Liver (tissue), 9 donors: ENCODE data around the gene CHSY1. TPM values are rescaled to one million over a fixed set of nuclear protein-coding genes. Genes with fewer than 3 reads are reported as not detected.

ENCODE experiments used
- DNase-seq: peaks from one replicate; pipeline ENCODE4 v3.0.0-alpha.2; 2017; ENCODE audit warnings: low spot score
- H3K27ac ChIP-seq, 2 donors: one replicate each; pipeline ENCODE4 v1.7.0; 2013; ENCODE audit warnings: inconsistent platforms in 2 of 2, low read length in 2 of 2, control low read depth in 1 of 2, low read depth in 1 of 2, mild to moderate bottlenecking in 1 of 2
- H3K27me3 ChIP-seq, 4 donors: one replicate each; pipeline versions ENCODE4 v1.6.1 to v1.7.0; 2013; ENCODE audit warnings: low read length in 3 of 4, inconsistent platforms in 1 of 4, mild to moderate bottlenecking in 1 of 4, moderate library complexity in 1 of 4; ENCODE audit not compliant: control insufficient read depth in 4 of 4, insufficient read depth in 4 of 4
- H3K36me3 ChIP-seq, 4 donors: one replicate each; pipeline versions ENCODE4 v1.6.1 to v1.7.0; 2013; ENCODE audit warnings: low read length in 3 of 4, mild to moderate bottlenecking in 3 of 4, low read depth in 1 of 4, moderate library complexity in 1 of 4; ENCODE audit not compliant: control insufficient read depth in 4 of 4, insufficient read depth in 3 of 4
- H3K4me1 ChIP-seq, 4 donors: one replicate each; pipeline versions ENCODE4 v1.6.1 to v1.7.0; 2013; ENCODE audit warnings: low read length in 3 of 4, mild to moderate bottlenecking in 3 of 4, moderate library complexity in 1 of 4; ENCODE audit not compliant: control insufficient read depth in 4 of 4, insufficient read depth in 4 of 4
- H3K4me3 ChIP-seq, 3 donors: one replicate each; pipeline versions ENCODE4 v1.6.1 to v1.7.0; 2013; ENCODE audit warnings: low read length in 3 of 3, control low read depth in 1 of 3, low read depth in 1 of 3, mild to moderate bottlenecking in 1 of 3
- H3K9ac ChIP-seq, 2 donors: one replicate each; pipeline ENCODE4 v1.7.0; 2013; ENCODE audit warnings: low read length in 2 of 2, mild to moderate bottlenecking in 2 of 2, moderate library complexity in 2 of 2, control low read depth in 1 of 2, low read depth in 1 of 2
- H3K9me3 ChIP-seq, 4 donors: one replicate each; pipeline versions ENCODE4 v1.6.1 to v1.7.0; 2013; ENCODE audit warnings: low read length in 3 of 4; ENCODE audit not compliant: control insufficient read depth in 4 of 4
- EGR1 ChIP-seq, 2 donors: IDR thresholded peaks; 2 replicates each; pipeline ENCODE4 v1.6.1; 2016 to 2018; ENCODE audit warnings: antibody characterized with exemption in 2 of 2, low read depth in 2 of 2
- FOXA1 ChIP-seq: IDR thresholded peaks from 2 replicates; pipeline ENCODE4 v1.6.1; 2016; ENCODE audit warnings: antibody characterized with exemption
- GABPA ChIP-seq, 2 donors: IDR thresholded peaks in 1 of 2; conservative IDR thresholded peaks in 1 of 2; 2 replicates each; pipeline ENCODE4 v1.6.1; 2016; ENCODE audit warnings: antibody characterized with exemption in 2 of 2, mild to moderate bottlenecking in 1 of 2, moderate library complexity in 1 of 2
- HNF4A ChIP-seq, 2 donors: conservative IDR thresholded peaks; 2 replicates each; pipeline ENCODE4 v1.6.1; 2016; ENCODE audit warnings: antibody characterized with exemption in 2 of 2, mild to moderate bottlenecking in 2 of 2
- HNF4G ChIP-seq: IDR thresholded peaks from 2 replicates; pipeline ENCODE4 v1.6.1; 2016; ENCODE audit warnings: antibody characterized with exemption
- JUND ChIP-seq, 2 donors: IDR thresholded peaks; 2 replicates each; pipeline ENCODE4 v1.6.1; 2016; ENCODE audit warnings: antibody characterized with exemption in 2 of 2
- SP1 ChIP-seq: IDR thresholded peaks from 2 replicates; pipeline ENCODE4 v1.6.1; 2018; ENCODE audit warnings: antibody characterized with exemption, mild to moderate bottlenecking
- TAF1 ChIP-seq: conservative IDR thresholded peaks from 2 replicates; pipeline ENCODE4 v1.6.1; 2016; ENCODE audit warnings: antibody characterized with exemption, mild to moderate bottlenecking
- YY1 ChIP-seq: IDR thresholded peaks from 2 replicates; pipeline ENCODE4 v1.6.1; 2016; ENCODE audit warnings: antibody characterized with exemption, mild to moderate bottlenecking
- WGBS: extraction: QIAGEN DNeasy Blood & Tissue Kit; methylation state at CpG from one replicate; pipeline ENCODE4 v1.1.7; 2013; 5-methylcytosine and 5-hydroxymethylcytosine counted together
- polyA plus RNA-seq, 2 donors: library from polyadenylated mRNA; stranded (reverse) in 1 of 2; unstranded in 1 of 2; fragments of 200-250 nt in 1 of 2; fragments of >200 nt in 1 of 2; fragmentation: Nextera tagmentation in 1 of 2; extraction: Ambion mirVana in 1 of 2; gene quantifications; one replicate each; pipeline versions ENCODE4 v1.2.1 to v1.2.3, GENCODE V29; 2013 to 2015
- total RNA-seq, 2 donors: library from RNA; depleted of rRNA; stranded (reverse); fragments of >200 nt; gene quantifications; one replicate each; pipeline ENCODE4 v1.2.3, GENCODE V29; 2014
- TF ChIP-seq, protein P1 (sequence below): IDR thresholded peaks from 2 replicates; pipeline ENCODE4 v1.6.1; 2016; ENCODE audit warnings: antibody characterized with exemption
- TF ChIP-seq, protein P2 (sequence below): IDR thresholded peaks from 2 replicates; pipeline ENCODE4 v1.6.1; 2016; ENCODE audit warnings: antibody characterized with exemption
- TF ChIP-seq, protein P3 (sequence below): IDR thresholded peaks from 2 replicates; pipeline ENCODE4 v1.6.1; 2016; ENCODE audit warnings: antibody characterized with exemption, mild to moderate bottlenecking
- TF ChIP-seq, protein P4 (sequence below): IDR thresholded peaks from 2 replicates; pipeline ENCODE4 v1.6.1; 2016; ENCODE audit warnings: antibody characterized with exemption
- donor health status: healthy.
- donor health status: healthy.
- donor health status: healthy.
- donor health status: healthy.
- donor health status: healthy.

CHSY1 gene
- total and polyA plus RNA-seq, 4 donors: 1.4 to 12.3 (median 6.6) TPM

DNA sequence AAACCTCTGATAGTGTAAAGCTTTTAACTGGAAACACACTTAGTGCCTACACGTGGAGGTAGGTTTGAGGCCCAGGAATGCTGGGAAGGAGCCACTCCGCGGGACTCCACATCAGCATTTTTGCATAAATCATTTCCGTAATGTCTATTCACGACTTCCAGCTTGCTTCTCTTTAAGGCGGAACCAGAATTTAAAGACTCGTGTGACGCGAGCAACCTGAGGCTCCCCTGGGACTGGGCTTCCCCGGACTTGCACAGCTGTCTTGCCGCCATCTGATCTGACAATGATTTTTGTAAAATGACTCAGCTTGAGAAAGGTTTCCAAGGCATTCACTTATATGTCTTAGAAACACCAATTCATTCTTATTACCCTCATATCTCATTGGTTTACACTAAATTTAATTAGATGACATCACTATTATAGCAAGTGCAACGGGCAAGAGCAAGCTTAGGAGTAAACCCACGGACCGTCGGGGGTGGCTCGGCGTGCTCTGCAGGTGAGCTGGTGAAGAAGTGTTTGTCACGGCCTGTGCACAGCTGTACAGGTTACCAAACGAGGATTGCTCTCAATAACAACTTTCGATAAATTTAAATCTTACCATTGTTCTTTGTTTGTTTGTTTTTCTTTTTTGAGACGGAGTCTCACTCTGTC, 95.2 kb downstream of the CHSY1 start (continued):
- TF ChIP-seq, protein P1, sequence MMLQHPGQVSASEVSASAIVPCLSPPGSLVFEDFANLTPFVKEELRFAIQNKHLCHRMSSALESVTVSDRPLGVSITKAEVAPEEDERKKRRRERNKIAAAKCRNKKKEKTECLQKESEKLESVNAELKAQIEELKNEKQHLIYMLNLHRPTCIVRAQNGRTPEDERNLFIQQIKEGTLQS: no peak
- TF ChIP-seq JUND (IDR thresholded peaks at IDR 0.05) (no peak), HNF4A (conservative IDR thresholded peaks at IDR 0.05) (no peak)

DNA sequence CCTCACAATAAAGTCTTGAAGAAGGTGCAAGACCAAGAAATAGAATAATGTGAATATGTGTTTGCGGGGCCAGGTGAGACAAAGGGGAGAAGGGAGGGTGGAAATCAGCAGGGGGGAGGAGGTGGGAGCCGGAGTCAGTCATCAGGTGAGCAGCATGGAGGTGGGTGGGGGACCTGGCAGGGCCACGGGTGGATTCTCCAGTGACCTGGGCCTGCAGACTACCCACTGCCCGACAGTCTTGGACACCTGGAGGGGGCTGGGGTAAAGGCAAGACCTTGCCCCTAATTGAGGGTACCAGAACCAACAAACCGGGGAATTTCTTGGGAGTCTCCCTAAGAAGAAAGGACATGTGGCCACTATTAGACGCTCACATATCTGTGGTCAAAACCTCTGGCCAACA, 95.8 kb downstream of the CHSY1 start:
- Histone ChIP-seq H3K36me3 (no peaks in the 10 kb centered on the region), H3K9ac (no peak overlapping the region), H3K27me3 (no peaks in the 10 kb centered on the region), H3K4me3 (no peak overlapping the region), H3K4me1 (no peaks in the 10 kb centered on the region), H3K9me3 (no peaks in the 10 kb centered on the region), H3K27ac (no peak overlapping the region)
- no peak for DNase-seq
- 83% methylated on average over 6 of the region's 6 CpGs for WGBS
- TF ChIP-seq, protein P2, sequence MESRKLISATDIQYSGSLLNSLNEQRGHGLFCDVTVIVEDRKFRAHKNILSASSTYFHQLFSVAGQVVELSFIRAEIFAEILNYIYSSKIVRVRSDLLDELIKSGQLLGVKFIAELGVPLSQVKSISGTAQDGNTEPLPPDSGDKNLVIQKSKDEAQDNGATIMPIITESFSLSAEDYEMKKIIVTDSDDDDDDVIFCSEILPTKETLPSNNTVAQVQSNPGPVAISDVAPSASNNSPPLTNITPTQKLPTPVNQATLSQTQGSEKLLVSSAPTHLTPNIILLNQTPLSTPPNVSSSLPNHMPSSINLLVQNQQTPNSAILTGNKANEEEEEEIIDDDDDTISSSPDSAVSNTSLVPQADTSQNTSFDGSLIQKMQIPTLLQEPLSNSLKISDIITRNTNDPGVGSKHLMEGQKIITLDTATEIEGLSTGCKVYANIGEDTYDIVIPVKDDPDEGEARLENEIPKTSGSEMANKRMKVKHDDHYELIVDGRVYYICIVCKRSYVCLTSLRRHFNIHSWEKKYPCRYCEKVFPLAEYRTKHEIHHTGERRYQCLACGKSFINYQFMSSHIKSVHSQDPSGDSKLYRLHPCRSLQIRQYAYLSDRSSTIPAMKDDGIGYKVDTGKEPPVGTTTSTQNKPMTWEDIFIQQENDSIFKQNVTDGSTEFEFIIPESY: no peak
- TF ChIP-seq FOXA1 (no peak), HNF4A (conservative IDR thresholded peaks at IDR 0.05) (no peak), TAF1 (no peak), GABPA (IDR thresholded peaks at IDR 0.05 in 1 of 2, conservative IDR thresholded peaks at IDR 0.05 in 1 of 2) (no peak), SP1 (no peak), HNF4G (no peak)
- TF ChIP-seq, protein P1: no peak
- TF ChIP-seq, protein P3, sequence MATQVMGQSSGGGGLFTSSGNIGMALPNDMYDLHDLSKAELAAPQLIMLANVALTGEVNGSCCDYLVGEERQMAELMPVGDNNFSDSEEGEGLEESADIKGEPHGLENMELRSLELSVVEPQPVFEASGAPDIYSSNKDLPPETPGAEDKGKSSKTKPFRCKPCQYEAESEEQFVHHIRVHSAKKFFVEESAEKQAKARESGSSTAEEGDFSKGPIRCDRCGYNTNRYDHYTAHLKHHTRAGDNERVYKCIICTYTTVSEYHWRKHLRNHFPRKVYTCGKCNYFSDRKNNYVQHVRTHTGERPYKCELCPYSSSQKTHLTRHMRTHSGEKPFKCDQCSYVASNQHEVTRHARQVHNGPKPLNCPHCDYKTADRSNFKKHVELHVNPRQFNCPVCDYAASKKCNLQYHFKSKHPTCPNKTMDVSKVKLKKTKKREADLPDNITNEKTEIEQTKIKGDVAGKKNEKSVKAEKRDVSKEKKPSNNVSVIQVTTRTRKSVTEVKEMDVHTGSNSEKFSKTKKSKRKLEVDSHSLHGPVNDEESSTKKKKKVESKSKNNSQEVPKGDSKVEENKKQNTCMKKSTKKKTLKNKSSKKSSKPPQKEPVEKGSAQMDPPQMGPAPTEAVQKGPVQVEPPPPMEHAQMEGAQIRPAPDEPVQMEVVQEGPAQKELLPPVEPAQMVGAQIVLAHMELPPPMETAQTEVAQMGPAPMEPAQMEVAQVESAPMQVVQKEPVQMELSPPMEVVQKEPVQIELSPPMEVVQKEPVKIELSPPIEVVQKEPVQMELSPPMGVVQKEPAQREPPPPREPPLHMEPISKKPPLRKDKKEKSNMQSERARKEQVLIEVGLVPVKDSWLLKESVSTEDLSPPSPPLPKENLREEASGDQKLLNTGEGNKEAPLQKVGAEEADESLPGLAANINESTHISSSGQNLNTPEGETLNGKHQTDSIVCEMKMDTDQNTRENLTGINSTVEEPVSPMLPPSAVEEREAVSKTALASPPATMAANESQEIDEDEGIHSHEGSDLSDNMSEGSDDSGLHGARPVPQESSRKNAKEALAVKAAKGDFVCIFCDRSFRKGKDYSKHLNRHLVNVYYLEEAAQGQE: no peak
- TF ChIP-seq, protein P4, sequence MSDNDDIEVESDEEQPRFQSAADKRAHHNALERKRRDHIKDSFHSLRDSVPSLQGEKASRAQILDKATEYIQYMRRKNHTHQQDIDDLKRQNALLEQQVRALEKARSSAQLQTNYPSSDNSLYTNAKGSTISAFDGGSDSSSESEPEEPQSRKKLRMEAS: no peak

DNA sequence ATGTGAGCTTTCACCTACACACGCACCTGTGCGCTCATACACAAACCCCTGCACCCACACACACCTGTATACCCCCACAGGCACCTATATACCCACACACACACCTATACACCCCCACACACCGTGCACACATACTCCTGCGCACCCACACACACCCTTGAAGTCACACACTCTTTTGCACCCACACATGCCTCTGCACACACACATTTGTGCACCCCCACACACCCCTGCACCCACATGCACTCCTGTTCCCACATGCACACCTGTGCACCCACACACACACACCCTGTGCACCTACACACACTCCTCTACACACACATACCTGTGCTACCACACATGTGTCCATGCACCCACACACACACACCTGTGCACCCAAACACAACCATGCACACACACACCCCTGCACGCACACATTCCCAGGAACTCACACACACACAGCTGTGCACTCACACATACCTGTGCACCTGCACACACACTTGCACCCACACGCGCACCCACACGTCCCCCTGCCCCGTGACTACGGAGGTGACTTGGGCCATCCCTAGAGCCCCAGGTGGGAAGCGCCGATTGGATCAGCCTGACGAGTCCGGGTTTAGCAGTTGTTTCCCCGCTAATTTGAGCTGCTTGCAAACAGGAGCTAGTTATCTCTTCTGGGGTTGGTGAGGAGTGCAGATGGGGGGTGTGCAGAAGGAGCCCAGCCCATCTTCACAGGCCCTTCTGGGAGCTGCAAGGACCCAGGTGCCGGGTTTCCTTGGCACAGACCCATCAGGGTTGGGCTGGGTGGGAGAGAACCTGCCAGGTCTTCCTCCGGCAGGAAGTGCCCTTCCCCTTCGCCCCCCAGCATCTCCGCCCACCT, 97.8 kb downstream of the CHSY1 start:
- no peak for DNase-seq
- Histone ChIP-seq H3K9ac (no peak overlapping the region), H3K4me1 (no peaks in the 10 kb centered on the region), H3K27me3 (no peaks in the 10 kb centered on the region), H3K9me3 (no peaks in the 10 kb centered on the region), H3K36me3 (no peaks in the 10 kb centered on the region), H3K4me3 (no peak overlapping the region), H3K27ac (no peak overlapping the region)
- 94% methylated on average over 19 of the region's 19 CpGs for WGBS
- TF ChIP-seq GABPA (IDR thresholded peaks at IDR 0.05 in 1 of 2, conservative IDR thresholded peaks at IDR 0.05 in 1 of 2) (no peak), EGR1 (IDR thresholded peaks at IDR 0.05; ENCODE audit: low read depth in 2 of 2) (no peak), TAF1 (no peak), YY1 (no peak)
- TF ChIP-seq, protein P3: no peak
